Ovary (tissue), 9 donors: ENCODE results near the gene HTR3B. TPM values are rescaled to one million over a fixed set of nuclear protein-coding genes. Genes with fewer than 3 reads are reported as not detected.

Experiments used
- DNase-seq, 5 donors: peaks; one replicate each; pipeline ENCODE4 v3.0.0-alpha.2; 2019 to 2020
- H3K27ac ChIP-seq, 2 donors: fragments of 200-600 bp; one replicate each; pipeline versions ENCODE4 v1.5.1 to v1.8.0; 2019 to 2022
- H3K27me3 ChIP-seq: fragments of 200-600 bp; one replicate; pipeline ENCODE4 v1.8.0; 2022
- H3K36me3 ChIP-seq: fragments of 200-600 bp; sonication (generic); one replicate; pipeline ENCODE4 v1.5.1; 2019
- H3K4me1 ChIP-seq: one replicate; pipeline ENCODE4 v1.8.1; 2013; ENCODE audit warnings: mild to moderate bottlenecking, moderate library complexity; ENCODE audit not compliant: insufficient read depth
- H3K4me3 ChIP-seq: fragments of 200-600 bp; sonication (generic); one replicate; pipeline ENCODE4 v1.5.1; 2017
- H3K9me3 ChIP-seq, 2 donors: fragments of 200-600 bp in 1 of 2; sonication (generic) in 1 of 2; one replicate each; pipeline versions ENCODE4 v1.5.1 to v1.8.1; 2013 to 2019; ENCODE audit warnings: mild to moderate bottlenecking in 1 of 2, moderate library complexity in 1 of 2
- CTCF ChIP-seq, 3 donors: fragments of 450-650 bp in 2 of 3; fragments of 200-600 bp in 1 of 3; IDR thresholded peaks; one replicate each; pipeline versions ENCODE4 v1.5.1 to v1.8.0; 2016 to 2022; ENCODE audit warnings: antibody characterized with exemption in 3 of 3, mild to moderate bottlenecking in 1 of 3
- EP300 ChIP-seq: sonication (generic); formaldehyde crosslinking; IDR thresholded peaks from one replicate; pipeline ENCODE4 v1.6.1; 2017; ENCODE audit warnings: antibody characterized with exemption
- POLR2A ChIP-seq: fragments of 450-650 bp; IDR thresholded peaks from one replicate; pipeline ENCODE4 v1.6.1; 2017; ENCODE audit warnings: antibody characterized with exemption, mild to moderate bottlenecking, moderate library complexity
- WGBS, 3 donors: extraction: QIAGEN DNeasy Blood & Tissue Kit in 1 of 3; methylation state at CpG; one replicate each; pipeline versions ENCODE4 v1.1.5 to v1.1.7; 2013 to 2017; 5-methylcytosine and 5-hydroxymethylcytosine counted together
- intact Hi-C, 4 donors: fragments of 100-400 bp; cut with DNase I; formaldehyde crosslinking; loops; one replicate each; pipeline versions ENCODE4 v1.11.0 to v1.15.1; 2022 to 2023
- polyA plus RNA-seq, 2 donors: library from polyadenylated mRNA; stranded (reverse); fragments of 200-250 nt in 1 of 2; fragments of 350-450 nt in 1 of 2; fragmentation: Illumina TruSeq in 1 of 2; extraction: RNeasy Lipid Tissue Mini Kit (QIAGEN cat#74804) in 1 of 2; gene quantifications; one replicate each; pipeline ENCODE4 v1.2.3, GENCODE V29; 2013 to 2014
- small RNA-seq: library from RNA; depleted of rRNA; stranded (forward); fragments of <200 nt; gene quantifications from one replicate; pipeline ENCODE3, GENCODE V24; 2016
- total RNA-seq, 7 donors: library from RNA; depleted of rRNA in 2 of 7; stranded (reverse); fragments of >200 nt in 2 of 7; fragmentation: NEBNext Ultra II Directional in 3 of 7; extraction: Animal tissue kit (Norgen Biotek cat#: 25700) in 3 of 7; gene quantifications; one replicate each; pipeline versions ENCODE4 v1.1.0 to v1.2.4, GENCODE V29; 2016 to 2023
- donor health status: DM: no; HTN: no; CAD: no; lungs with moderate emphysema.
- donor health status: DM: no; HTN: no; CAD: no.
- donor health status: Bipolar disorder and iron deficiency.
- donor health status: DM: yes; HTN: yes; CAD: no.
- donor health status: DM: no; HTN: no; CAD: no.
- donor health status: DM: yes; HTN: yes; CAD: no.

The HTR3B gene
- total and polyA plus RNA-seq, 9 donors: not detected

GRCh38 chr11:113991718-113992458 is 87.3 kb downstream of the HTR3B start:
- no peaks in the 10 kb centered on the region for H3K27me3 ChIP-seq
- H3K27ac ChIP-seq: no peak overlapping the region
- no peaks in the 10 kb centered on the region for H3K4me1 ChIP-seq
- no peak for TF ChIP-seq CTCF (IDR thresholded peaks at IDR 0.05)
- TF ChIP-seq POLR2A: no peak
- TF ChIP-seq EP300: no peak
- no peak overlapping the region for H3K4me3 ChIP-seq
- intact Hi-C loops: loop anchor here in 2 of 4 donors (5.0 kb wide), 1 partner anchor 270 kb away; no protein-coding TSS in a partner anchor
- DNase-seq: no peak
- 64 to 67% (median 66%) methylated on average over 7 of the region's 7 CpGs for WGBS, 3 donors
- no peaks in the 10 kb centered on the region for H3K9me3 ChIP-seq
- no peaks in the 10 kb centered on the region for H3K36me3 ChIP-seq

GRCh38 chr11:113992459-113993110 is 88.0 kb downstream of the HTR3B start:
- intact Hi-C loops: loop anchor here in 2 of 4 donors (5.0 kb wide), 1 partner anchor 270 kb away; no protein-coding TSS in a partner anchor
- 10 to 16% (median 12%) methylated on average over 7 of the region's 7 CpGs for WGBS, 3 donors
- Histone ChIP-seq H3K4me1 (no peaks in the 10 kb centered on the region), H3K9me3 (no peaks in the 10 kb centered on the region), H3K27ac (no peak overlapping the region), H3K4me3 (no peak overlapping the region), H3K27me3 (no peaks in the 10 kb centered on the region), H3K36me3 (no peaks in the 10 kb centered on the region)
- no peak for DNase-seq
- TF ChIP-seq POLR2A (no peak), CTCF (IDR thresholded peaks at IDR 0.05) (no peak), EP300 (no peak)

GRCh38 chr11:113994077-113994954 is 89.7 kb downstream of the HTR3B start:
- no peak overlapping the region for H3K4me3 ChIP-seq
- intact Hi-C loops: loop anchor here in 2 of 4 donors (5.0 kb wide), 1 partner anchor 268 kb away; no protein-coding TSS in a partner anchor
- no peaks in the 10 kb centered on the region for H3K36me3 ChIP-seq
- H3K9me3 ChIP-seq: no peaks in the 10 kb centered on the region
- 1 to 5% (median 3%) methylated on average over 6 of the region's 6 CpGs for whole genome bisulfite sequencing, 3 donors
- H3K4me1 ChIP-seq: no peaks in the 10 kb centered on the region
- DNase-seq: peak in 2 of 5 donors; percentile 24 to 39
- no peak overlapping the region for H3K27ac ChIP-seq
- TF ChIP-seq CTCF (IDR thresholded peaks at IDR 0.05): peak; percentile 33 to 54 (median 33)
- TF ChIP-seq POLR2A: no peak
- no peaks in the 10 kb centered on the region for H3K27me3 ChIP-seq

Small RNA genes lying within 50 kb of the gene (small RNA-seq; reads per million reads assigned to genes)
- gene RNU6-1107P: not detected

Other genes with a start within 250 kb of the HTR3B start
- 1 to 10 TPM in 1 of 7 donors, under 1 TPM in 5, not detected in 1; 0.60 to 1.1 (median 0.84) TPM for gene TMPRSS5, start 198.5 kb upstream of the HTR3B start, total RNA-seq
- gene TMPRSS5, start 198.5 kb upstream of the HTR3B start, polyA plus RNA-seq: under 1 TPM in 1 of 2 donors, not detected in 1; 0.27 TPM
- gene ZW10, start 131.1 kb upstream of the HTR3B start, total RNA-seq: 10 to 100 TPM in 4 of 7 donors, 1 to 10 TPM in 3; 8.9 to 12.6 (median 11.7) TPM
- gene ZW10, start 131.1 kb upstream of the HTR3B start, polyA plus RNA-seq: 10 to 100 TPM in 1 of 2 donors, 1 to 10 TPM in 1; 7.0 to 11.8 TPM
- gene CLDN25, start 125.0 kb upstream of the HTR3B start, total RNA-seq: not detected
- gene CLDN25, start 125.0 kb upstream of the HTR3B start, polyA plus RNA-seq: not detected
- gene USP28, start 29.2 kb upstream of the HTR3B start, total RNA-seq: 10 to 100 TPM; 13.5 to 29.5 (median 23.4) TPM
- gene USP28, start 29.2 kb upstream of the HTR3B start, polyA plus RNA-seq: 10 to 100 TPM; 11.0 to 25.2 TPM
- not detected for gene HTR3A, start 70.3 kb downstream of the HTR3B start, total RNA-seq
- gene HTR3A, start 70.3 kb downstream of the HTR3B start, polyA plus RNA-seq: not detected
- gene ZBTB16, start 154.9 kb downstream of the HTR3B start, total RNA-seq: 100 to 1,000 TPM in 3 of 7 donors, 10 to 100 TPM in 4; 12.7 to 160 (median 94.6) TPM
- gene ZBTB16, start 154.9 kb downstream of the HTR3B start, polyA plus RNA-seq: 10 to 100 TPM; 20.0 to 41.4 TPM